RPMI7951 (cell line): ENCODE results near the gene CTAGE15. TPM values are rescaled to one million over a fixed set of nuclear protein-coding genes. Genes with fewer than 3 reads are reported as not detected.
"Not testable (repeated sequence)": the region's sequence is repeated elsewhere in the genome, so short reads cannot be mapped to it uniquely, and the experiment has no call there.

ENCODE experiments used
- DNase-seq: peaks from one replicate; pipeline ENCODE4 v3.0.0-alpha.2; 2012; ENCODE audit warnings: low read depth
- total RNA-seq: library from RNA; depleted of rRNA; stranded (reverse); fragments of >200 nt; shearing (Covaris generic); gene quantifications from 2 replicates; pipeline ENCODE4 v1.2.3, GENCODE V29; 2014; rRNA removed

The CTAGE15 gene, protein sequence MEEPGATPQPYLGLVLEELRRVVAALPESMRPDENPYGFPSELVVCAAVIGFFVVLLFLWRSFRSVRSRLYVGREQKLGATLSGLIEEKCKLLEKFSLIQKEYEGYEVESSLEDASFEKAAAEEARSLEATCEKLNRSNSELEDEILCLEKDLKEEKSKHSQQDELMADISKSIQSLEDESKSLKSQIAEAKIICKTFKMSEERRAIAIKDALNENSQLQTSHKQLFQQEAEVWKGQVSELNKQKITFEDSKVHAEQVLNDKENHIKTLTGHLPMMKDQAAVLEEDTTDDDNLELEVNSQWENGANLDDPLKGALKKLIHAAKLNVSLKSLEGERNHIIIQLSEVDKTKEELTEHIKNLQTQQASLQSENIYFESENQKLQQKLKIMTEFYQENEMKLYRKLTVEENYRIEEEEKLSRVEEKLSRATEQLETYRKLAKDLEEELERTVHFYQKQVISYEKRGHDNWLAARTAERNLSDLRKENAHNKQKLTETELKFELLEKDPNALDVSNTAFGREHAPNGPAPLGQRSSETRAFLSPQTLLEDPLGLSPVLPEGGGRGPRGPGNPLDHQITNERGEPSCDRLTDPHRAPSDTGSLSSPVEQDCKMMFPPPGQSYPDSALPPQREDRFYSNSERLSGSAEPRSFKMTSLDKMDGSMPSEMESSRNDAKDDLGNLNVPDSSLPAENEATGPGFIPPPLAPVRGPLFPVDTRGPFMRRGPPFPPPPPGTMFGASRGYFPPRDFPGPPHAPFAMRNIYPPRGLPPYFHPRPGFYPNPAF
- 0.12 TPM in 1 of 2 replicates, not detected in the other for total RNA-seq

DNA sequence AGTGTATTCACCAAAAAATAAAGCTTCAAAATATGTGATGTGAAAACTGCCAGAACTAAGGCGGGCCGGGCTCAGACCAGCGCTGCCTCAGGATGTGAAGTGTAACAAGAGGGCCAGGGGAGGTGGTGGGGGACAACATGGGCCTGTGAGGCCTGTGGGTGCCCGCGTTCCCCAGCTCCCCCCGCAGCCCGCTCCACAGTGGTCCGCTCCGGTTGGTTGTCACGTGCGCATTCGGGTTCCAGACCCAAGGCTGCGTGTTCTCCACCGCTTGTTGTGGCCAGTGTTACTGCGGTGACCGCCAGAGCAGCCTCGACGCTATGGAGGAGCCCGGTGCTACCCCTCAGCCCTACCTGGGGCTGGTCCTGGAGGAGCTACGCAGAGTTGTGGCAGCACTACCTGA is at the start of gene CTAGE15:
CTAGE15 (plus strand) TSS at position 301 of the 400 bp plus-strand sequence; CDS start at position 318, 17 bp downstream.
- DNase-seq: not testable (repeated sequence)

- DNase-seq: not testable (repeated sequence)
Observed at GRCh38 chr7:143522309-143522916, 49.2 kb upstream of the CTAGE15 start.

GRCh38 chr7:143531169-143531926 is 40.3 kb upstream of the CTAGE15 start:
- DNase-seq: not testable (repeated sequence)

- DNase-seq: not testable (repeated sequence)
Observed at GRCh38 chr7:143531932-143532331, 39.7 kb upstream of the CTAGE15 start.

- DNase-seq: not testable (repeated sequence)
Observed at GRCh38 chr7:143533213-143533839, 38.3 kb upstream of the CTAGE15 start.

- not testable (repeated sequence) for DNase-seq
Observed at GRCh38 chr7:143536443-143536842, 35.2 kb upstream of the CTAGE15 start.

- not testable (repeated sequence) for DNase-seq
Observed at GRCh38 chr7:143543288-143544038, 28.1 kb upstream of the CTAGE15 start.

DNA sequence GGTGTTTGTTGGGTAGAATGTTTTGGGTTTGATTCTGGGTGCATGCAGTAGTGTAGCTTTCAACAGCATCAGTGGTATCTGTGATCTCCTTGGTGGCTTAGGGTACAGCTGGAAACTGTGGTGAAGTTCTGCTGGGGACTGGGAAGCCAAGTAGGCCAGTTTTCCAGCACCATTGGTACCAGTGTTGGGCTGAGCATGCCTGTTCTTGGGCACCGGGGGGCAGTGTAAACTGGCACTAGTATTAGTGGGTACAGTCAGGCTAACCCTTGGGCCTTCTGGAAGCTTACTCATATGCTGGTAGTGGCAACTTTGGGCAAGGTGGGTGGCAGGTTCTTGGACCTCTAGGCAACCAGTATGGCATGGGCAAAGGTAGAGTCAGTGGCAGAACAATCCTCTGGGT is 15.6 kb upstream of the CTAGE15 start:
- DNase-seq: not testable (repeated sequence)

GRCh38 chr7:143563306-143563705 is 8.3 kb upstream of the CTAGE15 start:
- DNase-seq: not testable (repeated sequence)

GRCh38 chr7:143566001-143566400 is 5.6 kb upstream of the CTAGE15 start:
- DNase-seq: not testable (repeated sequence)

GRCh38 chr7:143588183-143588582 is 16.6 kb downstream of the CTAGE15 start:
- DNase-seq: not testable (repeated sequence)

GRCh38 chr7:143589897-143590296 is 18.3 kb downstream of the CTAGE15 start:
- not testable (repeated sequence) for DNase-seq

- DNase-seq: not testable (repeated sequence)
Observed at GRCh38 chr7:143598086-143598485, 26.5 kb downstream of the CTAGE15 start.

- DNase-seq: not testable (repeated sequence)
Observed at GRCh38 chr7:143603549-143603948, 31.9 kb downstream of the CTAGE15 start.

- not testable (repeated sequence) for DNase-seq
Observed at GRCh38 chr7:143606088-143606487, 34.5 kb downstream of the CTAGE15 start.

DNA sequence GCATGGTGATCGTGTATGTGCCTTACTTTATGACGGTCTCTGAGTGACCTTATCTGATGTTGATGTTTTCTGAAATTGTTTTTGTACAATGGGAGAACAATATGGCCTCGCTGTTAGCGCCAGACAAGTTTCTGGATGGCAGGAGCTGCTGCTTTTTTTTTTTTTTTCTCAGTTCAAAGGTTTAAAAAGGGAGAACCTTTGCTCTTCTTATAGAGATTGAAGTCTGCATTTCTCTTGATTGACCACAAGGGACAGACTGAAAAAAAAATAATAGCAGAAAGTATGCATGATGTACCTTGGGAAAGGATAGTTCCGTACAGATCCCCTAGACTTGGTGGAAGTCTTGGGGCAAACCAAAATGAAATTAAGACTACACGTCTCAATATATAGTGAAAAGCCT is 43.9 kb downstream of the CTAGE15 start:
- not testable (repeated sequence) for DNase-seq

DNA sequence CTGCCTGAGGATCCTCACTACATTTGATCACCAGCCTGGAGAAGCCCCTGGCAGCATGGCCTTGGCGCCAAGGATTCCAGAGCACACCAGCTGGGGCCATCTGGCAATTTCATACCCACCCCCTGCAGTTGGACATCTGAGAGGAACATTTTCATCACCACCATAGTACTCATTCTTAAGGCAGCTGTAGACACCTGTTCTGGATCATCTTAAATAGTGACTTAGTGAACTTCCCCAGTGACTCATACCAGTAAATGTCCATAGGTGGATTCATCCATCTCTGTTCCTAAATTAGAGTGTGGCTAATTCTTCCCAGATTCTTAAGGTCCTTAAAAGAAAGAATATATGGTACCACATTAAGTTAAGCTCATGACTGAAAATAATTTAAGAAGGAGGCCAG is 45.6 kb downstream of the CTAGE15 start:
- DNase-seq: not testable (repeated sequence)

DNA sequence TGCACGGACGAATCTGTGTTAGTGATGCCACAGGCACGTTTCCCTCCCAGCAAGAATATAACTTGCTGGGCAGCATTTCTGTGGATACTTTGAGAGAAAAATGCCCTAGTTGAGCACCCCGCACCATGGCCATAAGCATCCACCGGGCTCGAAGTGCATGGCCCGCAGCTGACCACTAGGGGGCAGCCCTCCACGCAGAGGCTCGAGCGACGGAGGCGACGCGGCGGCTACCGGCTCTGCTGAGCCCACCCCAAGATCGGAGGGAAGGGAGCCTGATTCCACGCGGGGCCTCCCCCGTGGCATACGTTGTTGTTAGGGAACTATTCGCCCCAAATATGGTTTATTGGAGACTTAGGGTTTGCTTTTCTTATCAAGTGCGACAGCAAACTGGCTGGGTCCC is 48.5 kb downstream of the CTAGE15 start:
- DNase-seq: not testable (repeated sequence)

DNA sequence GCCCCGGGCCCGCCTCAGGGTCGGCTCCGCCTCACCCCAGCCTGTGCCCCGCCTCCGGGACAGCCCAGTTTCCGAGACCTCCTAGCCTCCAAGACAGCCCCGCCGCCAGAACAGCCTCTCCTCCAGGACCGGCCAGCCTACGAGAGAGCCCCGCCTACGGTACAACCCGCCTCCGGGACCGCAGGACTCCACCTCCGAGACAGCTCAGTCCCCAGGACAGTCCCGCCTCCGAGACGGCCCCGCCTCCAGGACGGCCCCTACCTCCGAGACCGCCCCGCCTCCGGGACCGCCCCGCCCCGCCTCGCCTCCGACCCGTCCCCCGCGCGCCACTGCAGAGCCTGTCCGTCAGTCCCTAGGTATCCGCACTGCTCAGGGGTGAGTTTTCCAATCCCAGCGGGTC is 49.0 kb downstream of the CTAGE15 start, which contains the start of gene TCAF2:
TCAF2 (plus strand) TSS at position 329 of the 400 bp plus-strand sequence.
- DNase-seq: not testable (repeated sequence)

GRCh38 chr7:143621175-143621574 is 49.6 kb downstream of the CTAGE15 start:
- DNase-seq: not testable (repeated sequence)
